HepG2 (cell line): ENCODE results near the gene RNU1-1.
"Not testable (repeated sequence)": the region's sequence is repeated elsewhere in the genome, so short reads cannot be mapped to it uniquely, and the experiment has no call there.

Source experiments
- HNRNPK ChIP-seq: fragments of 200-400 bp; formaldehyde crosslinking; IDR thresholded peaks from 2 replicates; pipeline ENCODE4 v1.6.1; 2018; ENCODE audit warnings: low read length, low read depth, moderate library complexity, mild to moderate bottlenecking; ENCODE audit not compliant: poor library complexity, severe bottlenecking
- HOXA7 ChIP-seq: sonication (generic); formaldehyde crosslinking; IDR thresholded peaks from 2 replicates; pipeline ENCODE4 v1.8.1; 2022; ENCODE audit warnings: mild to moderate bottlenecking, missing genetic modification reagents, moderate library complexity
- JUN ChIP-seq: sonication (generic); formaldehyde crosslinking; IDR thresholded peaks from 2 replicates; pipeline ENCODE4 v1.4.0; 2020; ENCODE audit warnings: mild to moderate bottlenecking, missing genetic modification reagents
- NKX3-1 ChIP-seq: sonication (generic); formaldehyde crosslinking; IDR thresholded peaks from 2 replicates; pipeline ENCODE4 v1.5.0; 2020; ENCODE audit warnings: missing genetic modification reagents
- PHF8 ChIP-seq: sonication (generic); formaldehyde crosslinking; IDR thresholded peaks from 2 replicates; pipeline ENCODE4 v1.5.0; 2020; ENCODE audit warnings: missing genetic modification reagents
- ZNF207 ChIP-seq: fragments of 450-650 bp; IDR thresholded peaks from 2 replicates; pipeline ENCODE4 v1.6.1; 2016; ENCODE audit warnings: antibody characterized with exemption, borderline replicate concordance
- TF ChIP-seq, protein P1 (sequence below): sonication (generic); formaldehyde crosslinking; IDR thresholded peaks from 2 replicates; pipeline ENCODE4 v1.5.0; 2020; ENCODE audit warnings: mild to moderate bottlenecking, missing genetic modification reagents, moderate library complexity
- TF ChIP-seq, protein P2 (sequence below): sonication (generic); formaldehyde crosslinking; IDR thresholded peaks from 2 replicates; pipeline ENCODE4 v1.5.0; 2020; ENCODE audit warnings: mild to moderate bottlenecking, missing genetic modification reagents
- TF ChIP-seq, protein P3 (sequence below): IDR thresholded peaks from 2 replicates; pipeline ENCODE4 v1.6.1; 2018; ENCODE audit warnings: missing genetic modification reagents

DNA sequence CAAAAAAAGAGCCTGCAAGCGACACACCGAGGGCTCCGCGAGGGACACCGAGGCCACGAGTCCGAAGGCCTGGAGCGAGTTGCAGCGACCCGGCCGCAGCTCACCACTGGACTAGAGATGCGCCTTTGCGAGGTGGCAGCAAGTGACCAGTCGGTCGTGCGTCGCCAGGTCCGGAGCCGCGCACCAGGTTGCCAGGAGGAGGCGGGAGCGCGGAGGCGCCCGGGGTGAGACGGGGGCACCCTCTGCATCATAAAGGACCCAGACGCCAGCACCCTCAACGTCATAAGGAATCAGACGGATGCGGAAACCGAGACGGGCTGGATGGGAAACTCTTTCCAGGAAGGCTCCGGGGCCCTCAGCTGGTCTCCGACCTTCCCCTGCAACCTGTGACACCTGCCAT lies 21.4 kb upstream of the RNU1-1 start:
- TF ChIP-seq ZNF207; HNRNPK; JUN; HOXA7 (CRISPR knock-in tag); NKX3-1; PHF8 (CRISPR knock-in tag): not testable (repeated sequence)
- TF ChIP-seq, protein P1, sequence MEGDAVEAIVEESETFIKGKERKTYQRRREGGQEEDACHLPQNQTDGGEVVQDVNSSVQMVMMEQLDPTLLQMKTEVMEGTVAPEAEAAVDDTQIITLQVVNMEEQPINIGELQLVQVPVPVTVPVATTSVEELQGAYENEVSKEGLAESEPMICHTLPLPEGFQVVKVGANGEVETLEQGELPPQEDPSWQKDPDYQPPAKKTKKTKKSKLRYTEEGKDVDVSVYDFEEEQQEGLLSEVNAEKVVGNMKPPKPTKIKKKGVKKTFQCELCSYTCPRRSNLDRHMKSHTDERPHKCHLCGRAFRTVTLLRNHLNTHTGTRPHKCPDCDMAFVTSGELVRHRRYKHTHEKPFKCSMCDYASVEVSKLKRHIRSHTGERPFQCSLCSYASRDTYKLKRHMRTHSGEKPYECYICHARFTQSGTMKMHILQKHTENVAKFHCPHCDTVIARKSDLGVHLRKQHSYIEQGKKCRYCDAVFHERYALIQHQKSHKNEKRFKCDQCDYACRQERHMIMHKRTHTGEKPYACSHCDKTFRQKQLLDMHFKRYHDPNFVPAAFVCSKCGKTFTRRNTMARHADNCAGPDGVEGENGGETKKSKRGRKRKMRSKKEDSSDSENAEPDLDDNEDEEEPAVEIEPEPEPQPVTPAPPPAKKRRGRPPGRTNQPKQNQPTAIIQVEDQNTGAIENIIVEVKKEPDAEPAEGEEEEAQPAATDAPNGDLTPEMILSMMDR (CRISPR knock-in tag), result not testable (repeated sequence)
- TF ChIP-seq, protein P2, sequence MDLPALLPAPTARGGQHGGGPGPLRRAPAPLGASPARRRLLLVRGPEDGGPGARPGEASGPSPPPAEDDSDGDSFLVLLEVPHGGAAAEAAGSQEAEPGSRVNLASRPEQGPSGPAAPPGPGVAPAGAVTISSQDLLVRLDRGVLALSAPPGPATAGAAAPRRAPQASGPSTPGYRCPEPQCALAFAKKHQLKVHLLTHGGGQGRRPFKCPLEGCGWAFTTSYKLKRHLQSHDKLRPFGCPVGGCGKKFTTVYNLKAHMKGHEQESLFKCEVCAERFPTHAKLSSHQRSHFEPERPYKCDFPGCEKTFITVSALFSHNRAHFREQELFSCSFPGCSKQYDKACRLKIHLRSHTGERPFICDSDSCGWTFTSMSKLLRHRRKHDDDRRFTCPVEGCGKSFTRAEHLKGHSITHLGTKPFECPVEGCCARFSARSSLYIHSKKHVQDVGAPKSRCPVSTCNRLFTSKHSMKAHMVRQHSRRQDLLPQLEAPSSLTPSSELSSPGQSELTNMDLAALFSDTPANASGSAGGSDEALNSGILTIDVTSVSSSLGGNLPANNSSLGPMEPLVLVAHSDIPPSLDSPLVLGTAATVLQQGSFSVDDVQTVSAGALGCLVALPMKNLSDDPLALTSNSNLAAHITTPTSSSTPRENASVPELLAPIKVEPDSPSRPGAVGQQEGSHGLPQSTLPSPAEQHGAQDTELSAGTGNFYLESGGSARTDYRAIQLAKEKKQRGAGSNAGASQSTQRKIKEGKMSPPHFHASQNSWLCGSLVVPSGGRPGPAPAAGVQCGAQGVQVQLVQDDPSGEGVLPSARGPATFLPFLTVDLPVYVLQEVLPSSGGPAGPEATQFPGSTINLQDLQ (CRISPR knock-in tag), result not testable (repeated sequence)
- TF ChIP-seq, protein P3, sequence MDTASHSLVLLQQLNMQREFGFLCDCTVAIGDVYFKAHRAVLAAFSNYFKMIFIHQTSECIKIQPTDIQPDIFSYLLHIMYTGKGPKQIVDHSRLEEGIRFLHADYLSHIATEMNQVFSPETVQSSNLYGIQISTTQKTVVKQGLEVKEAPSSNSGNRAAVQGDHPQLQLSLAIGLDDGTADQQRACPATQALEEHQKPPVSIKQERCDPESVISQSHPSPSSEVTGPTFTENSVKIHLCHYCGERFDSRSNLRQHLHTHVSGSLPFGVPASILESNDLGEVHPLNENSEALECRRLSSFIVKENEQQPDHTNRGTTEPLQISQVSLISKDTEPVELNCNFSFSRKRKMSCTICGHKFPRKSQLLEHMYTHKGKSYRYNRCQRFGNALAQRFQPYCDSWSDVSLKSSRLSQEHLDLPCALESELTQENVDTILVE (CRISPR knock-in tag), result not testable (repeated sequence)
